IPS-NIHi11 (cell line): ENCODE data around the gene ATF6.

Source experiments
- DNase-seq: peaks from one replicate; pipeline ENCODE4 v3.0.0; 2012; ENCODE audit warnings: mixed read lengths, low spot score

The ATF6 gene

DNA sequence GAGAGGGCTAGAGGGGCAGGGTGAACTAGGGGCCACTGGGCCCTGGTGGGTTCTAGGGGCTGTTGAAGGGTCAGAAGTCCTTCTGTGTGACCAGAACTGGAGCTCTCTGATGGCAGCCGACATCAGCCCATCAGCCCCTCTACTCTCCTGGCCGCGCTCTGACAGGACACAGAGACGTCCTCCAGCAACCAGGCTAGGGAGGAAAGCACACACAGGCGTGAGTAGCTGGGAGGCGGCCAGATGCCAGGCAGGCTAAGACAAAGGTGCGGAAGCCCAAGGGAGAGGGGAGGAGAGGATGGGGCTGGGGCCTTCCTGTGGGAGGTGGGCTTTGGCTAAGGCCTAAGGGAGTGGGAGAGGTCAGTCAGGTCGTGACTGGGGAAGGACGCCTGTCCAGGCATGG lies 206.7 kb downstream of the ATF6 start:
- no peak for DNase-seq

DNA sequence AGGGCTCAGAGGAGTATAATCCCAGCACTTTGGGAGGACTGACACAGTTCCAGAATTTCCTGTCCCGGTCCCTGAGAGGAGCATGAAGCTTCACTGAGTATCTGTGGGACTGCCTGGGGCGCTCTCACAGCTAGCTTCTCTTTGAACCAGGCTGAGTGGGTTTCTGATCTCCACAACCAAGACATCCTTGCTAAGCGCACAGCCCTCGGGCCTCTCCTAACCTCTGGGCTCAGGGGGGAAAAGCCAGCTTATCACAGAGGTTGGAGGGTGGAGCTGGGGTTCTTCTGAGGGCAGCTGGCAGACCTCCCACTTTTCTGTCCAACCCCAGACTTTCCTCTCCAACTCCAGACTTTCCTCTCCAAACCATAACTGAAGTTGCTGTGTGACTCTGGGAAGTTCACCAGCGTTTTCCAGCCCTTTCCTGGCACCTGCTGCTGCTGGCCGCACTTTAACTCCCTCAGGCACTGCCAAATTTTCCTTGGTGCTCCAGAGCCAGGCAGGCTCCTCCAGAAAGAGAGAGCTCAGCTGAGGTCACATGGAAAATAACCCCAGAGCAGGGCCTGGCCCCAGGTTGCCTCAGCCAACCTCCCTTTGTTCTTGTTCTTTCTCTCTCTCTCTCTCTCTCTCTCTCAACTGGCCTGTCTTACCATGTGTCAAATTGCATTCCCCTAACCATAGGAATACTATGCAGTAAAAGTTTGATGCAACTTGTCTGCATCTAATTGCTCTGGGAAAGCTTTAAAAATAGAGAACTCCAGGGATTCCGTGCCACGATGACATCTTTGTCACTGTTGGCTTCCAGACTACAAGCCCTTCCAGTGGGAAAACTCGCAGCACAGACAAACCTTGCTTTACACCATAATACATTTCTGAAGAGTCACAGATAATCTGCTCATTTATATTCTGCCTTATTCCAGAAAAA lies 208.1 kb downstream of the ATF6 start:
- DNase-seq, result no peak

DNA sequence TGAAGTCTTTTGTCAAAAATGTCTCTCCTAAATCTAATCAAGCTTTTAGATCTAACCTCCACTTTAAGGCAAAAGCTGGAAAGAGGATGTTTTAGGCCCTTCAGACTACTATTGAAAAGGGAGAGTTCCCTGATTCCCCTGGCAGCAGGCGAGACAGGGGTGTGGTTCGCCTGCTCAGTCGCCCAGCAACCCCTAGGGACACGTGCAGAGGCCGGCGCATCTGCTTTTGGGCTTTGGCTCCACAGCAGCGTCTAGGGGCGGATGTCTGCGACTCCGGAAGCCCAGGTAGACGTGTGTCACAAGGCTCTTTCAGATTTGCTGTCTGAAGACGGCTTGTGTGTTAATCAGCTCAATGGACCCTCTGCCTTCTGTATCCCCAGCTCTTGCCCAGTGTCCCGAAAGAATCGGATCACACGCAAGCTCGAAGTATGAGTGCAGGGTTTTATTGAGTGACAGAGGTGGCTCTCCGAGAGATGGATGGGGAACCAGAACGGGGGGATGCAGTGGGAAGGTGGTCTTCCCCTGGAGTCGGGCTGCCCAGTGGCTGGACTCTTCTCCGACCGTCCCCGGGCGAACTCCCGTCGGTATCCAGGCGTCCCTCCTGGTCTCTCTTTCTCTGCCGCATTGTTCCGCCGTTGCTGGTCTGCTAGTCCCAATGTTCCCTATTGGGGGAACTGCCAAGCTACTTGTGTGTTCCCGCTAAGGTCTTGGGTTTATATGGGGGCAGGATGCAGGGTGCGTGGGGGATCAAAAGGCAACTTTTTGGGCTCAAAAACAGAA lies 212.1 kb downstream of the ATF6 start:
- no peak for DNase-seq

DNA sequence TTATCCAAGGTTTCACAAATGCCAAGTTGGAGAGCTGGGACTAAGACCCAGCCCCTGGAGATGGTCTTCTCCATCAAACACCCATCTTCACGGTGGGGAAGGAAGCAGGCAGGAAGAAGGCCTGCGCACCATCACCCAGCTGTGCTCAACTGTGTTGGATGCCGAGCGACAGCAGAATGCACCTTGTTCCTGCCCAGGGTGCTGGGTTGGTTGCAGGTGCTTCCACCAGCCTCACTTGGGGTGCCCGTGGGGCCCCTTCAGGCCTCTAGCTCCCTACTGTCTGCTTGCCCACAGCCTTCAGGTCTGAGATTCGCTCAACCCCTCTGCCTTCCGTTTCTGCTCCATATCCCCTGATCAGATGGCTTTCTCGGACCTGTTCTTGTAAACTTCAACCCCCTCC lies 215.0 kb downstream of the ATF6 start:
- DNase-seq, result no peak

DNA sequence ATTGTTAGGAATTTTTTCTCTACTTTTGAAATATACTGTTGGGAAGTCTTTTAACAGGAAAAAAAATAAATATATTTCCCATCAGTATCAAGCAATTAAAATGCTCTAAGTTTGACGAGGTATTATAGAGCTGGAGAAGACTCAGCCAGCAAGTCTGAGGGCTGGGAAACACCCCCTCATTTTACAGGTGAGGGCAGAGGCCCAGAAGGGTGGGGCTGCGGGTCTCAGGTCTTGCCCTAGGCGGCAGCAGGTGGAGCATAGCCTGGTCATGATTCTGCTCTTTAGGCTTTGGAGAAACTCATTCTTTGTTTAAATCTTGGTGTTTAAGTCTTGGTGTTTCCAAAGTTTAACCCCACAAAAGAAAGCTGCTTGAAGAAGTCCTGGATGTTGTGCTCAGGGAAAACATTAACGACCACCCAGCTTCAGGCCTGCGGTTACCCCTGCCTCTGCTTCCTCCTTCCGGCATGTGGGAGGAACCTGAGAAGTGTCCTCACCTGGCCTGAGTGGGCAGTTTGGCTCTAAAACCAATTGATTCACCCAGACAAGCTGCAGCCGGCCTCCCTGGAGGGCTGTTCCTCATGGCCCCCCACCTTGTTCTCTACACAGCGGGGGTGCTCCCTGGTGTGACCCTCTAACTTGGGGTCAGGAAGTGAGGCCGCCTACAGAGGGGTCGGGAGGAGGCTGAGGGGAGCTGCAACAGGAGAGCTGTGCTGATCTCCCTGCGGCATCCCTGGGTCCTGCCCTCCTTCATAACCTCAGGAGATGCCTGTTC lies 215.8 kb downstream of the ATF6 start:
- no peak for DNase-seq

DNA sequence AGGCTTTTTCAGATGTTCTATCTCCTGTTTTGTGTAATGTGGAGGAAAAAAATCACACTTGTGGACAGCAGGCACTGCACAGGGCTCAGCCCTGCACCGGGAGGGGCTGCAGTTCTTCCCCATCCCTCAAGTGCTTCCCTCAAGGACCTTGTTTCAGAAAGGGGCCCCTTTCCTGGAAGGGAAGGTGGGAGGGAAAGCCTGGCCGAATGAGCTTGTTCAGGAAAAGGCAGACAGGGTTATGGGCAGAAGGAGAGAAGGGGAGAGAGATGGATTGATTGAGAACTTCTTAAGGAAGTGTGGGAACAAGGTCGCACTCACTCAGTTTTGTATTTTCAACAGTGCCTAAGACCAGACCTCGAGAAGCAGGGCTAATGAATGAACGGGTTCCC lies 216.4 kb downstream of the ATF6 start:
- no peak for DNase-seq

DNA sequence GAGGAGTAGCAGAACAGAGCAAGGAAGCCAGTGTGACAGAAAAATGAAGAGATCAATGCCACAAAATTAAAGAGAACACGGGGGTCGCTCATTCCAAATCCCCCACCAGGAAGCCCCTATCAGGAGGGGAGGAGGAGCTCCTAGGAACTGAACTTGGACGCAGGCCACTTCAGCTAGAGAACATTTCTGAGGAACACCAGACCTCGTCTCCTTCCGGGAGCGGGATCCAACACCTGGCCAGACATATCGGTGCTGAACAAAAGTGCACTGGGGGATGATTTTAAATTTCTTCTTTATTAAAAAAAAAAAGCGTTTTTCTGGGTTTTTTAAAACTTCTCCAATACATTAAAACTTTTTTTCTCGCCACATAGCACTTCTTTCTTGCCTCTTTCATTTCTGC lies 216.8 kb downstream of the ATF6 start:
- DNase-seq, result no peak

DNA sequence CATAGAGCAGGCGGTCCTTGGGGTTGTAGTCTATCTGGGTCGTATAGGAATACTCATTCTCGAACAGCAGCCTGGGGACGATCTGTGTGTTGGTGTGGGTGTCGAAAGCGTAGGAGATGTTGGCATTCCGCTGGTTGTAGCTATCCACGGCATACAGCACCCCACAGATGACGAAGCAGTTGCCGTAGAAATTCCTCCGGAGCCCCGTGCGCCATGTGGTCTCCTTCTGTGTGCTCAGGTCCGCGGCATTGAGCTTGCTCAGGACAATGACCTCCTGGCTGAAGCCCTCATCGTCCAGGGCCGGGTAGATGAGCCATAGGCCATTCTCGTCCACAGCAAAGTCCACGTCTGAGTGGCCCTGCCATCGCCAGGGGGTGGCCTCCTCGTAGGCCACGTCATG lies 217.6 kb downstream of the ATF6 start:
- DNase-seq, result no peak

DNA sequence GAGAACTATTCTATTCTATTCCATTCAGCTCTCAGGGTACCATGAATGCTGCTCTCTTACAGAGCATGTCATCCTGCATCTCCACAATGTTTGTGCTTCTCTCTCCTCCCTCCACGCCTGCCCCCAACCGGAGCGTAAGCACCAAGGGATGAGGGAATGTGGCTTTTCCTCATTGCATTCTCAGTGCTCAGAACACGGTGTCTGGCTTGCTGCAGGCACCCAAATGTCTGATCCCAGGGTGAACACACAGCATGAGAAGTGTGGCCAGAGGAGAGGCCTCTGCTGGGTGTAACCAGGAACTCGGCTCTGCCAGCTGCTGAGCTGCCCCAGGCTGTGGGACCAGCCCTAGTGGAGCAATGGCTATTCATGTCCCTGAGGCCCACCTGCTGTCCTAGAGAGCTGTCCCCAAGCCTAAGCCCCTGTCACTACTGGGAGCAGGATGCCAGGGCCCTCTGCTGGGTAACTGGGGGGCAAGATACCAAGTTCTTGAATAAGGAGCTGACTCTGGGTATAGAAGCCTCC lies 219.2 kb downstream of the ATF6 start:
- DNase-seq, result no peak

DNA sequence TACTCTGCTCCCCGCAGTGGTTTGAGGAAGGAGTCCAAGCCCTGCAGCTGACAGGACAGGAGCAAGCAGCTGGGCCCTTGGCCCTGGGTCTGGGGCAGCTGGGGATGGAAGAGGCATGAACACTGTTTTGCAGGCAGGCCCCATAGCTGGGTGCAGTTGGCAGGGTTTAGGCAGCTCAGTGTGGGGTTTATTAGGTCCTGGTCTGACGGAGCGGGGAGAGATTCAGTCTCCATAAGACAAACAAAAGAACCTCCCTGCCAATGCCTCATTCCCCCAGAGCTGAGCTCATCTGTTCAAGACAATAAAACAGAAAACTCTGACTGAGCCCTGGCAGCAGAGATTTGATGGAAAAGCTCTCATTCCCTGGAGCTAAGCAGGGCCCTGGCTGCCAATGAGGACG lies 220.2 kb downstream of the ATF6 start:
- no peak for DNase-seq

DNA sequence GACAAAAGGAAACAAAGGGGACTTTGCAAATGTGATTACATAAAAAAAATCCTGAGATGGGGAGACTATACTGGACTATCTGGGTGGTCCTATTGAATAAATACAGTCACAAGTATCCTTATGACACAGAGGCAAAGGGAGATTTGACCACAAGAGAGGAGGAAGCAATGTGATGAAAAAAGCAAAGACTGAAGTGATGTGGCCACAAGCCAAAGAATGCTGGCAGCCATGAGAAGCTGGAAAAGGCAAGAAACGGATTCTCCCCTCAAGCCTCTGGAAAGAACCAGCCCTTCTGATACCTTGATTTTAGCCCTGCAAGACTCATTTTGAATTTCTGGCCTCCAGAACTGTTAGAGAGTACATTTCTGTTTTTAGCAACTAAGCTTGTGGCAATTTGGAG lies 221.2 kb downstream of the ATF6 start:
- no peak for DNase-seq

DNA sequence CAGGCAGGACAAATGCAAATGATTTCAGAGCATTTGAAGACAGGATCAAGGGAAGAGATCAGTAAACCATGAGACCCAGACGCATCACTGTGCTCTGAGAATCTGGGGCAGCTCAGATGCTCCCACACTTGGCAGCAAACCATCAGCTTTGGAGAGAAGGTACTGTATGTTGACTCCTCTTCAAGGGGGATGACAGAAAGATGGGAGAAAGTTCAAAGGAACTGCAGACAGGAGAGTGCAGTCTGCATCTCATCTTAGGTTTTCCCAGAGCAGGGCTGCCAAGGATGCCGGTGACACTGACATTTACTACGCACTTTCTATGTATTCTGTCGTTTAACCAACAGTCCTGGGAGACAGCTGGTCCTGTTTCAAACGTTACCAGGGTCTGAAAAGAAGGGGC lies 221.8 kb downstream of the ATF6 start:
- DNase-seq, result no peak

DNA sequence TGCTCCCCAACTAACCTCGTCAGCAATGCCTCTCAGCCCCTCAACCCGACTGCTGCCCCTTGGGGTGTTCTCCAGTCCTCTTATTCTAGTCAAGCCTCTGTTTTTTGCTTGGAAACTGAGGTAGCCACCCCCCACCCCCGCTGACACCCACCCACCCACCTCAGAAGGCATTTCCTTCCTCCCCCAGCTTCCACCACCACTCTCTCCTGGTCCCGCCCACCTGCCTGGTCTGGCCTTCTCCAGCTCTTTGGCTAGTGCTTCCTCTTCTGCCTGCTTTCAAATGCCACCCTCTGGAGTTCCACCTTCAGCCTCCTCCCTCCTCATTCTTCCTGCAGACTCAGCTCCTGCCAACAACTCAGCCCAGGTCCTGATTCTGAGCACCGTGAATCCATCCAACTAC lies 222.3 kb downstream of the ATF6 start:
- DNase-seq, result no peak

DNA sequence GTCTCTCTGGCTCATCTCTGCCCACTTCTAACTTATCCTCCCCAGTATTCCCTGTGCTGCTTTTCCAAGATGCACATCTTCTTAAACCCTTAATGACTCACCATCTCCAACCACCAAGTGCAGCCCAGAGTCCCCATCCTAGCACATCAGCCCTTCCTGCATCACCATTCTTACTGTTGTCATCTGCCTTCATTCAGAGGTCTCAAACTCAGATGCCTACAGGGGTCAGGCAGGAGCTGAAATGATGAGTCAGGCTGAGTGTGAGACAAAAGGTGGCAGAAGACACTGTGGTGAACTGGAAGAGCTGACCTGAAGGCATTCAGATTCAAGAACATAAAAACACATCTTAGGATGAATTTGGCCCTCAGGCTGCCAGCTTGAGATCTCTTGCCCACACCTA lies 223.0 kb downstream of the ATF6 start:
- DNase-seq, result no peak

DNA sequence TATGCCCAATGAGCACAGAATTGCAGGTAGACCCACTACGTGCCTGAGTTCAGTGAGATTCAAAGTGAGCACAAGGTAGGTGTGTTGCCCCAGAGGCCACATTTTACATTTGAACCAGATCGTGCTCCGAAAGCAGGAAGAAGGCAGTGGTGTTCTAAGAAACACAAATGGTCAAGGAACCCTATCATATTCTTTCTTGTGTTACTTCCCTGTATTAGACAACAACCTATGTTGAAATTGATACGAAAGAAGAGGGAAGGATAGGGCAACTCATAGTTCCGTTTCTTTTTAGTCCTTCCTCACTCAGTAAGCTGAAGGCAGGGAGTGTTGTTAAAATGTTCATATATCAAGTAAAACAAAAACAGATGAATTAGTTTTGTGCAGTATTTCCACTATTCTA lies 223.7 kb downstream of the ATF6 start:
- DNase-seq, result no peak

DNA sequence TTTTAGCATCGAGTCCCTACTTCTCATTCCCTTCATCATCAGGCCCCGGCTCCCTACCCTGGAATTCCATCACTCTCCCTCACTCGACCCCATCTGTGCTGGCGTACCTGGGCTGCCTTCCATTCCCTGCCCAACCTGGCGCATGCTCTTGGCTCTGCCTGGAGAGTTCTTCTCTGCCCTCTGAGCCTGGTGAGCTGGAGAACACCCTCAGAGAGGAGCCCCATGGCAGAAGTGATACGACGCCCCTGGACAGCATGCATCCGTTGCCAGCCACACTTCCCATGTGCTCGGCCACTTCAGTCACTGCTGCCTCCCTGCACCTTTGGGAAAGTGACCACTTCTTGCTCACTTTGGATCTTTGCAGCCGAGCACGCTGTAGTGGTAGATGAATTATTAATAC lies 227.5 kb downstream of the ATF6 start:
- no peak for DNase-seq

DNA sequence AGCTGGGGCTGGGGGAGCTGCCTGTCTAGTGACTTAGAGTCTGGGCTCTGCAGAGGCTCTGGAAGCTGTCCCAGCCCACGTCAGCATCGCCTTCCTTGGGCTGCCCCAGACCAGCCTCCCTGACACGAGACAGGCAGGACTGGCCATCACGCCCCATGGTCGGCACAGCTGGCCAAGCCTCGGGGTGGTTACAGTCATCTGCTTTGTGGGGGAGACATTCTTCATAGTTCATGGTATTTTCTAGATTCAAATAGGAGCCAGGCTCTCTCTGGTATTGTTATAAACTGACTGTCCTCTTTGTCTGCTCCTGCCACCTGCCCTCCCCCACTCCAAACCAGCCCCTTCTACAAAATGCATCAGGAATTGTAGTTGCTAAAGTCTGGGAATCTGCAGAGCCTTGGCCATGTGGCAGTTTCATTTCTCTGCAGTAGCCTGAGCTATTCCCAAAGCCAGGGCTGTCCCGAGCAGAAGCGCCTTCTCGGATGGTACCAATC lies 228.1 kb downstream of the ATF6 start:
- DNase-seq, result no peak

DNA sequence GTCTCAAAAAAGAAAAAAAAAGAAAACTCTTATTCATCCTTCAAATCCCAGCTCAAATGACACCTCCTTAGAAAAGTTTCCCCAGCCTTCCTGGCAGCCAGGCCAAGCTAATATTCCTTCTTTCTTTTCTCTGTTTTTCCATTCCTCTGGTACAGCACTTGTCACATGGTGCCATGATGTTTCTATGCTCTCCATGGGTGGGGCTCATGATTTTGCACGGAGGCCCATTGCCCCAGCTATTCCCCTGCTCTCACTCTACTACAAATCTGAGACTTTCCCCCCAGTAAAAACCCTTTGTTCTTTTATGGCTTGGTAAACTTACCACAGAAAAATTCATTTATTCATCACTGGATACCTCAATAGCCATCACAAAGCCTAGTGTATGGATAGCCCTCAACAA lies 231.0 kb downstream of the ATF6 start:
- no peak for DNase-seq

DNA sequence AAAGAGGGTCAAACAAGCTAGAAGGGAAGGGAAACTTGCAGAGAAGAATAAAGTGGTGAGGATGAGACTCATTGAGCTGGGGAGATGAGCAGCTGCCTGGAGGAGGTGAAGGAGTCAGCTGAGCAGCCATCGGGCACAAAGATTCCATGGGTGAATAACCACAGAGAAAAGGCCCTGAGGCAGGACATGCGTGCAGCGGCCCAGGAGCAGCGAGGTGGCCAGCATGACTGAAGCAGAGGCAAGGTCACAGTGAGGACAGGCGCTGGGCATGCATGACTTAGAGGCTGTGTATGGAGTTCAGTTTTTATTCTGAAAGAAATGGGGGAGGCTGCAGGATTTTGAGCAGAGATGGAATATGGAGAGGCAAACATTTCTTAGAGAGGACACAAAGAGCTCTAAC lies 232.7 kb downstream of the ATF6 start:
- DNase-seq, result no peak

DNA sequence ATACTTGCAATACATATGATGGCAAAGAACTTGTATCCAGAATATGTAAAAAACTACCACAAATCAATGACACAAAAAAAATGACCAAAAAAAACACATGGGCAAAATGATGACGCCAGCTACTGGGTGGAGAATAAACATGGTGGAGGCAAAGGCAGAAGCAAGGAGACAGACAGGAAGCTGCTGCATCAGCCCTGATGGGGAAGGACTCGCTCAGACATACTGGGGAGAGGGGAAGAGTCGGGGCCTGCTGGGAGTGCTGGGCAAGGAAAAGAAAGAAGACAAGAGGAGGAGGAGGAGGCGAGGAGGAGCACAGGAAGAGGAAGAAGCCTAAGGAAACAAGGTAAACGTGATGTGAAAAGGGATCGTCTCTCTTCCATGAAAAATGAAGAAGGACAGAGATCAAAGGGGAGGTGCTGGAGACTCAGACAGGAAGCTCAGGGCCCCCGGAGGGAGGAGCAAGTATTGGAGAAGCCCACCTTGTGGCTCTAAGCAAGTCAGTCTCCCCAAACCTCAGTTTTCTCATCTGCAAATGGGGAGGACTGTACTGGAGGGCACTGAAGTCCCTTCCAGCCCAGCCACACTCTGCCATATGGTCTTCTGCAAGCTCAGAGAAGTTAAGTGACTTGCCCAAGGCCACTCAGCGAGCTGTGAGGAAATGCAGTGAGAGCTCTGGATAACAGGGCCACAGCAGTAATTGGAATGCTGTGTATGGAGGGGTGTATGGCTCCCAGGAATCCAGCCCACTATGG lies 233.4 kb downstream of the ATF6 start:
- no peak for DNase-seq

DNA sequence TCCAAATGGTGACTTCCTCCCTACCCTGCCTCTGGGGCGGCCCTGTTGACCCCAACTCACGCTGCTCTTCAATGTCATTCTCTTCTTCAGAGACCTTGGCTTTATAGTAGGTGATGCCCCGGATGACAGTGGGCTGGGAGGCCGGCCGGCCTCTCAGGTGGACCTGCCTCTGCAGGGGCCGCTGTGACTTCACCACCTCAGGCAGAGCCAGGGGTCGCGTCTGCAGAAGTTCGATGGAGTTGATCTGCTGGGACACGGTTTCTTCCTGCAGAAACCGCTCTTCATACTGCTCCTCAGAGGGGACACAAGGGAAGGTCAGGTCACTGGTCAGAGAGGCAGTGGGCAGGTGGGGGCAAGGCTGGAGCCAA lies 233.9 kb downstream of the ATF6 start:
- DNase-seq, result no peak
